K562 (cell line): ENCODE data around the gene TRPV5.

Experiments used
- BRCA1 ChIP-seq, 2 experiments: fragments of 450-650 bp in 1 of 2; sonication (generic) in 1 of 2; formaldehyde crosslinking in 1 of 2; IDR thresholded peaks; 2 replicates each; pipeline versions ENCODE4 v1.5.0 to v1.6.1; 2017 to 2020; ENCODE audit warnings: mild to moderate bottlenecking in 1 of 2, missing genetic modification reagents in 1 of 2
- CTCF ChIP-seq, 3 experiments: IDR thresholded peaks in 2 of 3; conservative IDR thresholded peaks in 1 of 3; 2 replicates each; pipeline ENCODE4 v1.5.1; 2011 to 2012; ENCODE audit warnings: low read length in 3 of 3, mild to moderate bottlenecking in 3 of 3, control low read depth in 2 of 3, improper control_type of control experiment in 1 of 3, inconsistent platforms in 1 of 3, low read depth in 1 of 3, mixed read lengths in 1 of 3, moderate library complexity in 1 of 3; ENCODE audit not compliant: insufficient read depth in 2 of 3
- EZH2 ChIP-seq: IDR thresholded peaks from 2 replicates; pipeline ENCODE4 v1.6.1; 2012; ENCODE audit warnings: low read depth, mild to moderate bottlenecking, inconsistent platforms, low read length, borderline replicate concordance
- FOSL1 ChIP-seq: fragments of 200-800 bp; sonication (Bioruptor generic); conservative IDR thresholded peaks from 2 replicates; pipeline ENCODE4 v1.6.1; 2016; ENCODE audit warnings: missing genetic modification characterization, missing compliant biosample characterization
- FOXA1 ChIP-seq: fragments of 450-650 bp; IDR thresholded peaks from 2 replicates; pipeline ENCODE4 v1.6.1; 2016; ENCODE audit warnings: mild to moderate bottlenecking, borderline replicate concordance
- FOXJ3 ChIP-seq: sonication (generic); formaldehyde crosslinking; IDR thresholded peaks from 2 replicates; pipeline ENCODE4 v1.4.0; 2020; ENCODE audit warnings: mild to moderate bottlenecking, missing genetic modification reagents
- MTA1 ChIP-seq: fragments of 450-650 bp; IDR thresholded peaks from 2 replicates; pipeline ENCODE4 v1.6.1; 2017; ENCODE audit warnings: borderline replicate concordance
- SRF ChIP-seq, 2 experiments: fragments of 250-450, 450-650 bp in 1 of 2; sonication (Bioruptor Pico) in 1 of 2; sonication (generic) in 1 of 2; formaldehyde crosslinking; IDR thresholded peaks; 2 replicates each; pipeline versions ENCODE4 v1.5.0 to v1.5.1; 2020 to 2022; ENCODE audit warnings: mild to moderate bottlenecking in 1 of 2, missing genetic modification reagents in 1 of 2
- ZBTB11 ChIP-seq, 3 experiments: fragments of 200-800 bp in 1 of 3; fragments of 250-450 bp in 1 of 3; fragments of 450-650 bp in 1 of 3; sonication (Bioruptor Pico) in 1 of 3; sonication (Bioruptor generic) in 1 of 3; formaldehyde crosslinking in 1 of 3; IDR thresholded peaks; 2 replicates each; pipeline versions ENCODE4 v1.6.1 to v1.8.0; 2016 to 2022; ENCODE audit warnings: mild to moderate bottlenecking in 2 of 3, missing genetic modification characterization in 2 of 3, missing compliant biosample characterization in 1 of 3, moderate library complexity in 1 of 3
- ZNF24 ChIP-seq: fragments of 450-650 bp; IDR thresholded peaks from 2 replicates; pipeline ENCODE4 v1.6.1; 2016
- ZNF75A ChIP-seq: fragments of 450-650 bp; formaldehyde crosslinking; IDR thresholded peaks from 2 replicates; pipeline ENCODE4 v1.4.0; 2020; ENCODE audit warnings: mild to moderate bottlenecking

- TF ChIP-seq FOXJ3 (CRISPR knock-in tag) (no peak), ZNF24 (no peak), EZH2 (no peak), FOSL1 (no peak), CTCF (IDR thresholded peaks at IDR 0.05 in 2 of 3, conservative IDR thresholded peaks at IDR 0.05 in 1 of 3; ENCODE audit: insufficient read depth in 2 of 3, low read depth in 1 of 3, low read length in 3 of 3) (no peak), ZNF75A (CRISPR knock-in tag) (no peak), BRCA1 (IDR thresholded peaks at IDR 0.05) (no peak), BRCA1 (CRISPR knock-in tag; IDR thresholded peaks at IDR 0.05) (no peak), SRF (CRISPR knock-in tag; IDR thresholded peaks at IDR 0.05) (no peak), MTA1 (no peak), ZBTB11 (CRISPR knock-in tag; IDR thresholded peaks at IDR 0.05) (no peak), FOXA1 (no peak)
These were observed 64.5 kb downstream of the TRPV5 start for GRCh38 chr7:142868986-142869415.
